HEK293T (cell line): ENCODE results near the gene CNNM2.
"Not testable (repeated sequence)": the region's sequence is repeated elsewhere in the genome, so short reads cannot be mapped to it uniquely, and the experiment has no call there.

ENCODE experiments used
- CTCF ChIA-PET: fragments of 350-600 bp; formaldehyde crosslinking; extraction: SDS; loops from one replicate; lab custom pipeline; 2021; ENCODE audit warnings: antibody characterized with exemption, inconsistent platforms; lab: Yijun Ruan, JAX
- POLR2A ChIA-PET: fragments of 350-600 bp; formaldehyde crosslinking; extraction: SDS; loops from one replicate; lab custom pipeline; 2020; ENCODE audit warnings: antibody characterized with exemption, inconsistent platforms; lab: Yijun Ruan, JAX
- DNase-seq: peaks from one replicate; pipeline ENCODE4 v3.0.0; 2012; ENCODE audit warnings: mixed read lengths; ENCODE audit errors: extremely low spot score
- ARNT ChIP-seq: fragments of 450-650 bp; IDR thresholded peaks from 2 replicates; pipeline ENCODE4 v1.6.1; 2017; ENCODE audit warnings: mild to moderate bottlenecking
- BHLHE40 ChIP-seq: fragments of 450-650 bp; IDR thresholded peaks from 2 replicates; pipeline ENCODE4 v1.6.1; 2016; ENCODE audit warnings: mild to moderate bottlenecking, moderate library complexity, borderline replicate concordance
- CTBP1 ChIP-seq: fragments of 450-650 bp; IDR thresholded peaks from 2 replicates; pipeline ENCODE4 v1.6.1; 2016; ENCODE audit warnings: borderline replicate concordance
- ELF4 ChIP-seq: fragments of 450-650 bp; IDR thresholded peaks from 2 replicates; pipeline ENCODE4 v1.6.1; 2017; ENCODE audit warnings: antibody characterized with exemption
- FOXA1 ChIP-seq: fragments of 450-650 bp; IDR thresholded peaks from 2 replicates; pipeline ENCODE4 v1.6.1; 2016; ENCODE audit warnings: mild to moderate bottlenecking
- FOXK2 ChIP-seq: fragments of 450-650 bp; IDR thresholded peaks from 2 replicates; pipeline ENCODE4 v1.6.1; 2016; ENCODE audit warnings: mild to moderate bottlenecking
- FOXM1 ChIP-seq: fragments of 450-650 bp; IDR thresholded peaks from 2 replicates; pipeline ENCODE4 v1.6.1; 2017; ENCODE audit warnings: mild to moderate bottlenecking, borderline replicate concordance
- HDGF ChIP-seq: fragments of 450-650 bp; IDR thresholded peaks from 2 replicates; pipeline ENCODE4 v1.6.1; 2017; ENCODE audit warnings: antibody characterized with exemption, borderline replicate concordance
- L3MBTL2 ChIP-seq: fragments of 450-650 bp; conservative IDR thresholded peaks from 2 replicates; pipeline ENCODE4 v1.6.1; 2016; ENCODE audit warnings: mild to moderate bottlenecking
- LEF1 ChIP-seq: fragments of 450-650 bp; IDR thresholded peaks from 2 replicates; pipeline ENCODE4 v1.6.1; 2017; ENCODE audit warnings: mild to moderate bottlenecking, borderline replicate concordance
- NFRKB ChIP-seq: fragments of 450-650 bp; IDR thresholded peaks from 2 replicates; pipeline ENCODE4 v1.6.1; 2016; ENCODE audit warnings: mild to moderate bottlenecking, moderate library complexity
- SP1 ChIP-seq: fragments of 450-650 bp; IDR thresholded peaks from 2 replicates; pipeline ENCODE4 v1.6.1; 2017
- SUZ12 ChIP-seq: fragments of 450-650 bp; IDR thresholded peaks from 2 replicates; pipeline ENCODE4 v1.6.1; 2016; ENCODE audit warnings: mild to moderate bottlenecking
- TARDBP ChIP-seq: fragments of 450-650 bp; IDR thresholded peaks from 2 replicates; pipeline ENCODE4 v1.6.1; 2016
- ZNF384 ChIP-seq: fragments of 450-650 bp; IDR thresholded peaks from 2 replicates; pipeline ENCODE4 v1.6.1; 2016
- TF ChIP-seq, protein P1 (sequence below): fragments of 450-650 bp; IDR thresholded peaks from 2 replicates; pipeline ENCODE4 v1.6.1; 2016

Gene CNNM2

DNA sequence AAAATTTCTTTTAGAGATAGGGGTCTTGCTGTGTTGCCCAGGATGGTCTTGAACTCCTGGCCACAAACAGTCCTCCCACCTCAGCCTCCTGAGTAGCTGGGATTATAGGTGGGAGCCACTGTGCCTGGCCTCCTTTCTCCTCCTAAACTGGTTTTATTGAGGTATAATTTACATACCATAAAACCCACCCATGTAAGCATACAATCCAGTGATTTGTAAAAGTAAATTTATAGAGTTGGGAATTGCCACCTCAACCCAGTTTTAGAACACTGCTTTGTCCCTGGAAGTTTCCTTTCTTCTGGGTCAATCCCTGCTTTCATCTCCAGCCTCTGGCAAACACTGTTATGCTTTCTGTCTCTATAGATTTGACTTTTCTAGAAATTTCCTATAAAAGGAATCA is 49.0 kb downstream of the CNNM2 start:
- TF ChIP-seq FOXM1 (no peak), ZNF384 (no peak), ARNT (no peak), CTBP1 (no peak), HDGF (no peak), SUZ12 (no peak), SP1 (no peak), L3MBTL2 (no peak), ELF4 (no peak), LEF1 (no peak), NFRKB (no peak)
- no peak for DNase-seq
- ChIA-PET CTCF (no interaction called here), POLR2A (no interaction called here)

DNA sequence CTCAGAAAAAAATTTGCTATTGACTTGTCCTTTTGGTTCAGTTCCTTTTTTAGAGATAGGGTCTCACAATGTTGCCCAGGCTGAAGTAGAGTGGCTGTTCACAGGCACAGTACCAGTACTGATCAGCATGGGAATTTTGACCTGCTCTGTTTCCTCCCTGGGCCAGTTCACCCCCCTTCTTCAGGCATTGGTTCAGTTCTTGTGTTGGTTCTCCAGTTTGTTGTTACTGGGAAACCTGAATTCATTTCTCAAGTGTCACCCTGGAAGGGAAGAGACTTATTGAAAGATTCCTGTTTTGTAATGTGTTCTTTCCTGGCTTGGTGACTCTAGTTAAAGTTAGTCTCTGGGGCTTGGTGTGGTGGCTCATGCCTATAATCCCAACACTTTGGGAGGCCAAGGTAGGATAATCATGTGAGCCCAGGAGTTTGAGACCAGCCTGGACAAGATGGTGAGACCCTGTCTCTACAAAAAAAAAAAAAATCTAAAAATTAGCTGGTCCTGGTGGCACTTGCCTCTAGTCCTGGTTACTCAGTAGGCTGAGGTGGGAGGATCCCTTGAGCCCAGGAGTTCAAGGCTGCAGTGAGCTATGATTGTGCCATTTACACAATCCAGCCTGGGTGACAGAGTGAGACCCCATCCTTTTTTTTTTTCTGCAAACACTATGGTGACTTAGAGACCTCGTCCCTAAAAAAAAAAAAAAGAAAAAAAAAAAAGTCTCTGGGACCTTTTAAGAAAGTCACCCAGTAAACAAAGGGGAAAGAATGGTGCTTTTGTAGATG is 52.7 kb downstream of the CNNM2 start:
- ChIA-PET POLR2A (no interaction called here), CTCF (interaction anchor here (0.6 kb wide), 1 partner anchor 18 kb away, joined by 7 read pairs; no protein-coding TSS in a partner anchor)
- TF ChIP-seq NFRKB (no peak), TARDBP (no peak), LEF1 (no peak), SP1 (no peak), FOXK2 (no peak), HDGF (no peak)
- TF ChIP-seq, protein P1, sequence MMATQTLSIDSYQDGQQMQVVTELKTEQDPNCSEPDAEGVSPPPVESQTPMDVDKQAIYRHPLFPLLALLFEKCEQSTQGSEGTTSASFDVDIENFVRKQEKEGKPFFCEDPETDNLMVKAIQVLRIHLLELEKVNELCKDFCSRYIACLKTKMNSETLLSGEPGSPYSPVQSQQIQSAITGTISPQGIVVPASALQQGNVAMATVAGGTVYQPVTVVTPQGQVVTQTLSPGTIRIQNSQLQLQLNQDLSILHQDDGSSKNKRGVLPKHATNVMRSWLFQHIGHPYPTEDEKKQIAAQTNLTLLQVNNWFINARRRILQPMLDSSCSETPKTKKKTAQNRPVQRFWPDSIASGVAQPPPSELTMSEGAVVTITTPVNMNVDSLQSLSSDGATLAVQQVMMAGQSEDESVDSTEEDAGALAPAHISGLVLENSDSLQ, result no peak
- DNase-seq, result no peak

DNA sequence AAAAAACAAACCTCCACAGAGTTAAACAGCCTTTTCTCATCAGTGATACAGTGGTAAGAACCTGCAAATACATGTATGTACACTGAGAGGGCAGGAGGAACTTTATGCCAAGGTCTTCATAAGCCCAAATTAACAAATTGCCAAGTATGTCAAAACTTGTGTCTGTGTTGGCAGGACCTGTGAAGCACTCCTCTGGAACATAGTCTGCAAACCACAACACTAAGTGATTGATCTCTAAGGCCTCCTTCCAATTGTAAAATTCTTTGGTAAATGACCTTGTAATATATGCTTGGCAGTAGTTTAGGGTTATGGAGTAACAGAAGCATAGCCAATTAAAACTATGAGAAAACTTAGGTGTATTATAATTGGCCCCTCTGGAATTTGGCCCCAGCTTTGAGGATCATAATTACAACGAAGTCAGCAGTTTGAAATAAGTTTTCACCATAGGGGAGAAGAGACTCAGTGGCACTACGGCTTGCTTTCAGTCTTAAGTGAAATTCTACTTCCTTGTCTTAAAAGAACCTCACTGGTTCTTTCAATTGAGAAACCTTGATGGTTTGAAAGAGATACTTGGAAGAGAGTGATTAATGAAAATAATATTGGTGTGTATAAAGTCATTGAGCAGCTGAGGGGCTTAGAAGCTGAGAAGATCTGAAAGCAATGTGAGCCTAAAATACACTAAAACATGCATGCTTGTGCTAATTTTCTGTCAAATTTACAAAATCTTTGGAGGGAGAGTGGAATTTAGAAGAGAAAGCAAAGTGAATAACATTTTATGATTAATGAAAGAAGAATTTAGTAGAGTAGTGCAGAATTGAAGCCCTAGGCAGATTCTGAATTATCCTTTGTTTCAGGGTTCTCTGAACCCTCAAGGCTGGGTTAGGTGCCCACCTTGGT is 57.6 kb downstream of the CNNM2 start:
- ChIA-PET CTCF (interaction anchor here (0.6 kb wide), 1 partner anchor 36 kb away, joined by 5 read pairs; no protein-coding TSS in a partner anchor), POLR2A (interaction anchor here (0.8 kb wide), 1 partner anchor 513 kb away, joined by 3 read pairs; no protein-coding TSS in a partner anchor)
- TF ChIP-seq SUZ12 (no peak), CTBP1 (no peak), LEF1 (no peak), ELF4 (no peak), FOXK2 (no peak), ARNT (no peak), SP1 (no peak), HDGF (no peak)
- no peak for DNase-seq

DNA sequence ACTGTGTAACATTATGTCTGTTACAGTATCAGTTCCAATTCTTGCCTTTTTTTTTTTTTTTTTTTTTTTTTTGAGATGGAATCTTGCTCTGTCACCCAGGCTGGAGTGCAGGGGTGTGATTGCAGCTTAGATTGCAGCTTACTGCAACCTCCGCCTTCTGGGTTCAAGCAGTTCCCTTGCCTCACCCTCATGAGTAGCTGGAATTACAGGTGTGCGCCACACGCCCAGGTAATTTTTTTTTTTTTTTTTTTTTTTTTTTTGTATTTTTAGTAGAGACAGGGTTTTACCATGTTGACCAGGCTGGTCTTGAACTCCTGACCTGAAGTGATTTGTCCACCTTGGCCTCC is 58.3 kb downstream of the CNNM2 start:
- CTCF ChIA-PET, result interaction anchor here (0.6 kb wide), 1 partner anchor 35 kb away, joined by 5 read pairs; no protein-coding TSS in a partner anchor
- POLR2A ChIA-PET, result interaction anchor here (0.8 kb wide), 1 partner anchor 513 kb away, joined by 3 read pairs; no protein-coding TSS in a partner anchor
- not testable (repeated sequence) for DNase-seq

DNA sequence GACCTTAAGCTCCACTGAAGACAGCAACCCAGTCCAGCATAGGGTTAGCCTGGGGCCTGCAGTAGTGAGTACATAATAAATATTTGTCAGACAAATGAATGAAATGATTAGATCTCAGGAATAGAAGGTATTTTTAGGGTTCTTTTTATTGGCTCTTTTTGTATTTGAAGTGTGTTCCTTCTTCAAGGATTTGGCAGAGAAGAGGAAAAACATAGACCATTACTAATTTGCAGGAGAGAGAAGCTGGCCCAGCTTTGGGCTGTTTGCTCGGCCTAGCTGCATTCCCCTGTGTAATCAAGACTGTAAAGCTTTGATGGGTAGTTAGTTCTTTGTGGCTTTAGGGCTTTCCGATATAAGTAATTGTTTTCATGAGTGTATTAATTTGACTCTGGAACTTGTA is 64.2 kb downstream of the CNNM2 start:
- ChIA-PET CTCF (no interaction called here), POLR2A (no interaction called here)
- no peak for DNase-seq
- no peak for TF ChIP-seq SUZ12
- no peak for TF ChIP-seq NFRKB
- TF ChIP-seq ARNT, result no peak
- TF ChIP-seq TARDBP, result no peak
- TF ChIP-seq BHLHE40, result no peak
- no peak for TF ChIP-seq ZNF384
- TF ChIP-seq, protein P1, result no peak

DNA sequence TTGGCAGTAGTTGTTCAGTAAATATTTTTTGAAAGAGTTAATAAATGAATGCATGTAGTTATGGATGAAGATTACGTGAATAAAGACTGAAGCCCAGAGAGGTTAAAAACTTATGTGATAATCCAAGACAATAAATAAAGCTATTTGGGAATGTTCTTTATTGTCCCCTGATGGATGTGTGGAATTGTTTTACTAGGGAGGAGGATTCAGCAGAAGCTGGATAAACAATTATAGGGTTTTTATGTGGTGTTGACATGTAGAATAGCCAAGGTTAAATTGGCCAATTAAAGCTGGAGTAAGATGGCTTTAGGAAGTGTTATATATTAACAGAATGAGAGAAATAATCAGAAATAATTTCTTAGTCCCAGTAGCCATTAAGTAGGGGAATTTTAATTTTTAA is 66.0 kb downstream of the CNNM2 start:
- DNase-seq, result no peak
- ChIA-PET POLR2A (no interaction called here), CTCF (no interaction called here)
- TF ChIP-seq HDGF (no peak), FOXA1 (no peak), FOXM1 (no peak), ARNT (no peak), FOXK2 (no peak), LEF1 (no peak), SP1 (no peak), SUZ12 (no peak), ELF4 (no peak)

DNA sequence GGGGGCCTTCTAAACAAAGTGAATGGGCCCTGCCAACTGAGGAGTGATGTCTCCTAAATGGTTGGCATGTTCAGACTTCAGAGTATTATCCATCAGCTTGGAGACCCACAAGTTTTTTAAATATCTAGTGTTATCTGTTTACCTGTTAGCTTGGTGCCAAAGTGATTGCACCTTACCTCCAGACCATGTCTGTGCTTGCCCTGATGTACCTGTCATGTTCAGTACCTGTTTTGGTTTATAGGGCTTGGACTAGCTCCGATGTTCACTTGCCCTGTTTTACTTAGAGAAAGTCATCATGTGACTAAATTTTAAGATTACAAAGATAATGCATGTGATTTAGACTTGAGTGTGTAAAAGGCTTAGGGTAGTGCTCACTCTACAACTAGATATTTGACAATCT is 67.7 kb downstream of the CNNM2 start:
- no peak for TF ChIP-seq FOXA1
- no peak for TF ChIP-seq NFRKB
- TF ChIP-seq FOXM1, result no peak
- TF ChIP-seq SUZ12, result no peak
- no peak for TF ChIP-seq SP1
- no peak for TF ChIP-seq ARNT
- TF ChIP-seq, protein P1, result no peak
- no peak for TF ChIP-seq TARDBP
- no peak for TF ChIP-seq BHLHE40
- TF ChIP-seq FOXK2, result no peak
- no peak for TF ChIP-seq CTBP1
- no peak for TF ChIP-seq LEF1
- TF ChIP-seq HDGF, result no peak
- CTCF ChIA-PET, result no interaction called here
- POLR2A ChIA-PET, result no interaction called here
- DNase-seq, result no peak
